GM18505 (cell line): ENCODE measurements around the gene CRTAP.
"Not testable (repeated sequence)": the region's sequence is repeated elsewhere in the genome, so short reads cannot be mapped to it uniquely, and the experiment has no call there.

Source experiments
- ATAC-seq: cut with Tn5 transposase; IDR thresholded peaks from one replicate; pipeline ENCODE4 v1.9.1; 2021; ENCODE audit not compliant: unreplicated experiment
- POLR2A ChIP-seq: IDR thresholded peaks from 4 replicates; pipeline ENCODE4 v1.6.1; 2011; ENCODE audit warnings: borderline replicate concordance; ENCODE audit not compliant: insufficient read depth, insufficient read length; ENCODE audit errors: extremely low read depth

CRTAP gene

DNA sequence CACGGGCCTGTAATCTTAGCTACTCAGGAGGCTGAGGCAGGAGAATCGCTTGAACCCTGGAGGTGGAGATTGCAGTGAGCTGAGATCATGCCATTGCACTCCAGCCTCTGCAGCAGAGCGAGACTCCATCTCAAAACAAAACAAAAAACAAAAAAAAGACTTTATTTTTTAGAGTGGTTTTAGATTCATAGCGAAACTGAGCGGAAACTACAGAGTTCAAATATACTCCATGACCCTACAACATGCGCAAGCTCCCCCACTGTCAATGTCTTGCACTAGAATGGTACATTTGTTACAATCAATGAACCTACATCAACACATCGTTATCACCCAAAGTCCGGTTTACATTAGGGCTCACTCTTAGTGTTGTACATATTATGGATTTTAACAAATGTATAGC lies 2.2 kb upstream of the CRTAP start:
- no peak for TF ChIP-seq POLR2A
- no peak for ATAC-seq

- no peak for ATAC-seq
- TF ChIP-seq POLR2A, result no peak
Observed at GRCh38 chr3:33114622-33115023, 809 bp downstream of the CRTAP start.

- TF ChIP-seq POLR2A, result no peak
- ATAC-seq, result no peak
Observed at GRCh38 chr3:33115024-33115768, 1.4 kb downstream of the CRTAP start.

DNA sequence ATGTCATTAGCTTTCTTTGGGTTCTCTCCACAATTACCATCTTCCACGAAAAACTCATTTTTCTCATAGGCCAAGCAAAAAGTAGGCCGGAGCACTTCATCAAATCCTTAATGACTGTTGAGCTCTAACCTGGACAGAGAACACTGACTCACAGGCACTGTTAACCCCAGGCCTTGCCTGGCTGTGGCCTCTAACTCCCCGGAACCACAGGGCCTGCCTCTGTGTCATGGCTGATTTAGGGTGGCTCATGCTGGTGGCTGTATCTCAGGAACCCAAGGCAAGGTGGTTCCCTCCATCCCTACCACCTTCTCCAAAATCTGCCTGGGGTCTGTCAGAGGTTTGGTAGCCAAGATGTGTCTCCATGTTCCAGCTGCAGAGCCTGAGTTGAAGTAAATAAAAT lies 3.6 kb downstream of the CRTAP start:
- TF ChIP-seq POLR2A, result no peak
- no peak for ATAC-seq

DNA sequence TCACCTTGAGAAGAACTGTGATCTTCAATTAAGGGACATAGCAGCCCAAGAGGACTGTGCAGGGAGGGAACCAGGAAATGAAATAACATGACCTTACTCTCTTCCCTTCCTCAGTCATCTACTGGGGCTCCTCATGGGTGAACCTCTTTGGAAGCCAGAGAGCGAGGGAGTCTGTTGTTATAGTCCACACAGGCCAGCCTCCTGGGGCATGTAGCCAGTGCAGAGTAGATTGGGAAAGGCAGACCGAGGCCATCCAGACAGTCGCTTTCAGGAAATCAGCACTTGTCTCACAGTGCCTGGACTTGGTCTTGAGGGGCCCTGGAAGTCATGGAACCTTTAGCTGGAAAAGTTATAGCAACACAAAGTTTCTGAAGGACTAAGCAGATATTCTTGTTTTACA lies 6.1 kb downstream of the CRTAP start:
- no peak for ATAC-seq

DNA sequence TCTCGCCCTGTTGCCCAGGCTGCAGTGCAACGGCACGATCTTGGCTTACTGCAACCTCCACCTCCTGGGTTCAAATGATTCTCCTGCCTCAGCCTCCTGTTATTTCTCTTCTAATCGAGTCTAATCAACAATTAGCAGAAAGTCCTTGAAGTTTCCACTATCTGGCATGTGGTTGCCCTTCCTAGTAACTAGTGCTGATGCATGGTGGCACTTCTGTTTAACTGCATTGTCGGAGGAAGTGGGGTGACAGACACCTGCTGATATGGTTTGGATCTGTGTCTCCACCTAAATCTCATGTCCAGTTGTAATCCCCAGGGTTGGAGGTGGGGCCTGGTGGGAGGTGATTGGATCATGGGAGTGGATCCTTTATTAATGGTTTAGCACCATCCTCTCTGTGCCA lies 9.2 kb downstream of the CRTAP start:
- no peak for ATAC-seq
- no peak for TF ChIP-seq POLR2A

More for the DNA sequence above, 6.1 kb downstream of the CRTAP start:
- no peak for TF ChIP-seq POLR2A

DNA sequence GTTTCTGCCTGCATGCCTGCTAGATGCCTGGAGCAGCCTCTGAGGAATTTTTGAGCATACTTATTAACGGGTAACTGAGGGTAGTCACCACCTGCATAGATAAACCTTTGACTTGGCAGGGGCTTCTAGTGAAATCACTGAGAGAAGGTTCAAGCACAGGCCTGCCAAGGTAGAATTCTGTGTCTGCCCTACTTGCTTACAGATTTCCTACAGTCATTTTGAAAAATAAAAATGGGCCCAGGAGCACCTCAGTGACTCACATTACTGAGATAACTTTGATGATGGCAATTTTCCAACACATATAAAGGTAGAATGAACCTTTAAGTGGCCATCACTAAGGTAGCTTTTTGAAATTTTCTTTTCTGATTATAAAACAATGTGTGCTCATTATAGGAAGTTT lies 10.8 kb downstream of the CRTAP start:
- TF ChIP-seq POLR2A, result no peak
- ATAC-seq, result no peak

- no peak for ATAC-seq
- TF ChIP-seq POLR2A, result no peak
Observed at GRCh38 chr3:33125840-33126239, 12.0 kb downstream of the CRTAP start.

- no peak for TF ChIP-seq POLR2A
- no peak for ATAC-seq
Observed at GRCh38 chr3:33128706-33129105, 14.9 kb downstream of the CRTAP start.

DNA sequence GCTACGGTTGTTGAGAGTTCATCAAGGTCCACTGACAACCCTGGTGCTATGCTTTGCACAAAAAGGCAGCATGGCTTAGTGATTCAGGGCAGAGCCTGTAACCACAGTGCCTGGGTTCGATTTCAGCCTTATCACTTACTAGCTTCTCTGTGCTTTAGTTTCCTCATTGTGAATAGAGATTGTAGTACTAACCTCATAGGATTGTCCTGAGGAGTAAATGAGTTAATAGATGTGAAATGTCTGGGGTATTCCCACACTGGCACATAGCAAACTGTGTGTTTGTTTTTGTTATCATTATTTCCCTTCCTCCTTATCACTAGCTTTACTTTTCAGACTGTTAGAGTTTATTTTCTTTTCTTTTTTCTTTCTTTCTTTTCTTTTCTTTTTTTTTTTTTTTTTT lies 16.3 kb downstream of the CRTAP start:
- TF ChIP-seq POLR2A, result no peak

GRCh38 chr3:33131331-33132018 lies 17.7 kb downstream of the CRTAP start:
- TF ChIP-seq POLR2A, result no peak
- ATAC-seq, result peak; percentile 60

More for the DNA sequence above, 16.3 kb downstream of the CRTAP start:
- ATAC-seq, result no peak

DNA sequence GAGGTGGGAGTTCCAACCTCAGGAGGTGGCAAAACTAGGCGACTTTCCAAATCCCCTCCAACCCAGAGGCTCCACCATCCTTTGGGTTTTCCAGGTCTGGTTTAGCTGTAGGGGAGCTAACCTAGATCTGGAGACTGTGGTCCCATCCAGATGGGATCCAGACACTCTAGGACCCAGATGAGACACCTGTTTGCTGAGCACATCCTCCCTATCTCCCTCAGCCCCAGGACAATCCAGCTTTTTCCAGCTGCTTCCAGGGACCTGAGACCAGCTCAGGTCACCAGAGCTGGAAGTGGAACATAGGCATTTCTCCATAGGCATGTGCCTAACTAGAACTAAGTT lies 18.2 kb downstream of the CRTAP start:
- no peak for ATAC-seq
- no peak for TF ChIP-seq POLR2A

DNA sequence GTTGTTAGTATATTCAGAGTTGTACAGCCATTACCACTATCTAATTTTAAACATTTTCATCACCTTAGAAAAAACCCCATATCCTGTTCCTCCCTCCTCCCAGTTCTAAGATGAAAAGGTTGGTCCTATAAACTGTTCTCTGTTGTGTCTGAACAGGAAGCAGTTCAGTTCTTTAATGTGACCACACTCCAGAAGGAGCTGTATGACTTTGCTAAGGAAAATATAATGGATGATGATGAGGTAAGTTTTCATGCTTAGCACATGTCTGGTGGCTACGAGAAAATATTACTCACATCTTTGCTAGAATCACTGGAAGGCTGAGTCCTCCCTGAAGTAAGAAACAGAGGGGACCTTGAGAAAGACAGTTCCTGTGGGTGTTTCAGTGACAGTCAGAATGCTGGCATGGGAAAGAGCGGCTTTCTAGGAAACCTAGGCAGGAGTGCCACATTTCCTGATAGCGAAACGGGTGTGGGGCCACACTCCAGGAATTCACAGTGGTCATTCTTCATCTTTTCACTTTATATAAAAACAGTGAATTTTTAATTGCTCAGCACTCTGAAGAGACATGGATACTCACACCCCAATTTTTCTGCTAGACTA lies 20.3 kb downstream of the CRTAP start:
- no peak for ATAC-seq

GRCh38 chr3:33137691-33138090 lies 23.9 kb downstream of the CRTAP start:
- ATAC-seq, result no peak
- no peak for TF ChIP-seq POLR2A

More for the DNA sequence above, 20.3 kb downstream of the CRTAP start:
- TF ChIP-seq POLR2A, result no peak

DNA sequence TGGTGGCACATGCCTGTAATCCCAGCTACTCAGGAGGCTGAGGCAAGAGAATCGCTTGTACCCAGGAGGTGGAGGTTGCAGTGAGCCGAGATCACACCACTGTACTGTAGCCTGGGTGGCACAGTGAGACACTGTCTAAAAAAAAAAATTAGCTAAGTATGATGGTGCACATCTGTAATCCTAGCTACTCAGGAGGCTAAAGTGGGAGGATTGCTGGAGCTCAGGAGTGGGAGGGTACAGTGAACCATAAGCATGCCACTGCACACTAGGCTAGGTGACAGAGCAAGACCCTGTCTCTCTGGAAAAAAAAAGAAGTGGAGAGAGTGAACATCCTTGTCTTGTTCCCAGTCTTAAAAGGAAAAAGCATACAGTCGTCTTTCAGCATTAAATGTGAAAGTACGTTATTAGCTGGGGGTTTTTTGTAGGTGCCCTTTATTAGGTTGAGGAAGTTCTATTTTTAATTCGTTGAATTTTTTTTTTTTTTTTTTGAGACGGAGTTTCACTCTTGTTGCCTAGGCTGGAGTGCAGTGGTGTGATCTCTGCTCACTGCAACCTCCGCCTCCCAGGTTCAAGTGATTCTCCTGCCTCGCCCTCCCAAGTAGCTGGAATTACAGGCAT lies 25.3 kb downstream of the CRTAP start:
- not testable (repeated sequence) for ATAC-seq
